Mammary epithelial cell (primary cell): ENCODE results near the gene TBC1D26.
"Not testable (repeated sequence)": the region's sequence is repeated elsewhere in the genome, so short reads cannot be mapped to it uniquely, and the experiment has no call there.

Source experiments
- CTCF ChIP-seq, 2 donors: IDR thresholded peaks in 1 of 2; conservative IDR thresholded peaks in 1 of 2; 2 replicates each; pipeline ENCODE4 v1.5.1; 2011 to 2012; ENCODE audit warnings: inconsistent platforms in 2 of 2, low read length in 2 of 2, mild to moderate bottlenecking in 2 of 2, control low read depth in 1 of 2, low read depth in 1 of 2; ENCODE audit not compliant: insufficient read depth in 1 of 2; ENCODE audit errors: extremely low read depth in 1 of 2
- EZH2 ChIP-seq: IDR thresholded peaks from 2 replicates; pipeline ENCODE4 v1.6.1; 2012; ENCODE audit warnings: low read length, inconsistent platforms, borderline replicate concordance

- not testable (repeated sequence) for TF ChIP-seq EZH2; CTCF (conservative IDR thresholded peaks at IDR 0.05 in 1 of 2, IDR thresholded peaks at IDR 0.05 in 1 of 2; ENCODE audit: extremely low read depth in 1 of 2, insufficient read depth in 1 of 2, low read depth in 1 of 2, low read length in 2 of 2)
Observed at GRCh38 chr17:15733174-15733789, 1.2 kb downstream of the TBC1D26 start.
